GM18870 (cell line): Measurements from ENCODE around the gene DCAF8.

Source experiments
- ATAC-seq: cut with Tn5 transposase; IDR thresholded peaks from one replicate; pipeline ENCODE4 v1.9.1; 2021; ENCODE audit warnings: moderate library complexity; ENCODE audit not compliant: unreplicated experiment

The DCAF8 gene

DNA sequence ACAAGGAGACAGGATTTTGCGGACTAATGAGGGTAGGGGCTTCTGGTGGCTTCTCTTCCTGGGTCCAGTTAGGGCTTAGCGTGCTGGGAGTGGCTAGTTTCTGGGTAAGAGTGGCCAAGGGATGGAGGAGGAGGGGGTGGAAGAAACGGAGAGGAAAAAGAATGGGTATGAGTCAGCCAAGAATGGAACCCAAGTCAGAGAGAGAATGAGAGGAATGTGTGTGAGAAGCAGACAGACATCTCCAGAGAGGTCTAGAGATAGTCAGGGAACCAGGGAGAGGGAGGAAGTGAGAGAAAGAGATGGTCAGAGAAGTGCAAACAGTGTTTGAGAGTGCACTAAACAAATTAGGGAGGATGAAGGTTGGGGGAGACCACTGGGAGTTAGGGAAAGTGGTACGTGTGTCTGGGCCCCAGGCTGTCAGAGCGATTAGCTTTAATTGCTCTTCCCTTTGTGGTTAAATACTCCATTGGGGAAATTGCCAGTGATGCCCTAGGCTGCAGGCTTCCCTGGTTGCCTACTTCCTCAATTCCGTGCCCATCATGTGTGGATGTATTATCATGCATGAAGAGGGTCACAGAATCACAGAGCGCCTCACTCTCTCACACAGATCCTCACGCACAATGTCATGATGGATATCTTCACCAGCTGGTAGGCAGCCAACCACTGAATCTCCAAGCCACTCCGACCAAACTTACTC is 55.8 kb downstream of the DCAF8 start:
- ATAC-seq: no peak

DNA sequence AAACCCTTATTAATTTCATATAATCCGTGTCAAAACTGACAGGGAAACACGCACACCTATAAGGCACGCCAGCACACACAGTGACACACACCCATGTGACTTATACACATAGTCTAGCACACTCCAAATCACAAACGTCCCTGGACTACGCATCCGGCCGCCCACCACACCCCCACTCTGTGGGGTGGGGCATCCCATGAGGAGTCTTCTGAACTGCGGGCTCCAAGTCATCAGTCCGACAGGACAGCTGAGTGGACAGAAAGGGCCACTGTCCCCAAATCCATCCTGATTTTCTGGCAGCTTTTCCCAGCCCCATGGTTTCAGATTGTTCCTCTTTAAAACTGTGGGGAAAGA is 56.3 kb downstream of the DCAF8 start:
- no peak for ATAC-seq

GRCh38 chr1:160205242-160206035 is 56.9 kb downstream of the DCAF8 start, which contains the start of gene PEA15:
Gene PEA15 (plus strand): TSS chr1:160205384. CDS start chr1:160211545, 6,161 bp downstream.
- ATAC-seq: no peak

DNA sequence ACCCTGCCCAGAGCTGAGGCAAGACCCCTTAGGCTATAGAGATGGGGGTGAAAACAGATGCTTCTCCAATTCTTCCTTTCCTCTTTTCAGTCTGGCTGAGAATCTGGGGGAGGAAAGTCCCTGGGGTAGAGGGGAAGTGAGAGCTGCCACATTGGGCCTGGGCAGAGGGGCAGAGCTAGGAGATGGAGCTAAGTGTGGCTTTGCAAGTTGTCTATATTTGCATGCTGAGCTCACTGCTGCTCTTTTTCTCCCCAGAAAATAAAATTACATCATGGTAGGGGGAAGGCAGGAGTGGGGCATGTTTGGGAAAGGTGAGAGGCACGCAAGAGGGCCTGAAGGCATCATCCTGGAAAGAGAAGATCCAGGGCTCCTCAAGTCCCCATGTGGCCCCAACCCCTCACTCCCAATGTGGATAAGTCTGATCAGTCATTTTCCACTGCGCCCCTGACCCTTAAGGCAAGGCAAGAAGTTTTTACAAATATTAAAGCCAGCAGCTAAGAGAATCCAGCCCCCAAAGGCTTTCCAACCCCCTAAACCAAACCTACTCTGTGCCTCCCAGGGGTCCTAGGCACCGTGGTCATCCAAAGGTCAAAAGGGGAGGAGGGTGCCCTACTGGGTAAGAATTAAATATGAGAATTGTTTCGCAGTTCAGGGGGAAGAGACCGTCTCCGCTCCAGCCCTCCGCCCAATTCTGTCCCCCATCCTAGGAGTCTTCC is 57.7 kb downstream of the DCAF8 start:
- ATAC-seq: peak; percentile 76

GRCh38 chr1:160200786-160201185 is 61.6 kb downstream of the DCAF8 start:
- no peak for ATAC-seq

DNA sequence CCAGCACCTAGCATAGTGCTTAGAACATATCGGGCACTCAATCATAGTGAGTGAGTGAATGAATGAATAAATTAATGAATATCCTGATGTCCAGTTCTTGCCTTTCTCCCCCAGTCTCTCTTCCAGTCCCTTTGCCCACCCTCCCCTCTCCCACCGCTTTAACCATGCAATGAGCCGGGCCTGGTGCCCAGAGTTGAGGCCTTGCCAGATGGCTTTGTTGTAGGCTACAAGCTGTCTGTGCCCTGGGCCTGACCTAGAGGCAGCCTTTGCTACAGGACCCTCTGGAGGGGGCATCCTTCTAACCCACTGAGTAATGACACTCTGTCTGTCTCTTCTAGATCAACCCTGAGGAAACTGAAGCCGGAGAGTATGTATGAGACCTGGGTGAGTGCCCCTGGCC is 65.1 kb downstream of the DCAF8 start:
- no peak for ATAC-seq

DNA sequence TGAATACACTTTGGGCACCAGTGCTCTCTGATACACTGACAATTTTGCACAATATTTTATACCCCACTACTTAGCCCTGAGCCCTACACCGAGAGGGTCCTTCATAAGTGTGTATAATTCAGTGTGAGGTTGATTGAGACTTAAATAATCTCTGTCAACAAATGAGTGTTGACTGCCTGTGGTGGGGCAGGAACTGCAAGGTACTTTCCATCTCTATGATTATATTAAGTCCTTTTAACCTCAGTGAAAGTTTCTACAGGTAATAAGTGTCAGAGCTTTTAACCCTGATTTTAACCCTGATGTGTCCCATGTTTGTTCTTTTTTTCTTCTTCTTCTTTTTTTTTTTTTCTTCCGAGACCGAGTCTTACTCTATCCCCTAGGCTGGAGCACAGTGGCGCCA is 66.2 kb downstream of the DCAF8 start:
- ATAC-seq: no peak

- no peak for ATAC-seq
Observed at GRCh38 chr1:160194737-160195059, 67.7 kb downstream of the DCAF8 start.

DNA sequence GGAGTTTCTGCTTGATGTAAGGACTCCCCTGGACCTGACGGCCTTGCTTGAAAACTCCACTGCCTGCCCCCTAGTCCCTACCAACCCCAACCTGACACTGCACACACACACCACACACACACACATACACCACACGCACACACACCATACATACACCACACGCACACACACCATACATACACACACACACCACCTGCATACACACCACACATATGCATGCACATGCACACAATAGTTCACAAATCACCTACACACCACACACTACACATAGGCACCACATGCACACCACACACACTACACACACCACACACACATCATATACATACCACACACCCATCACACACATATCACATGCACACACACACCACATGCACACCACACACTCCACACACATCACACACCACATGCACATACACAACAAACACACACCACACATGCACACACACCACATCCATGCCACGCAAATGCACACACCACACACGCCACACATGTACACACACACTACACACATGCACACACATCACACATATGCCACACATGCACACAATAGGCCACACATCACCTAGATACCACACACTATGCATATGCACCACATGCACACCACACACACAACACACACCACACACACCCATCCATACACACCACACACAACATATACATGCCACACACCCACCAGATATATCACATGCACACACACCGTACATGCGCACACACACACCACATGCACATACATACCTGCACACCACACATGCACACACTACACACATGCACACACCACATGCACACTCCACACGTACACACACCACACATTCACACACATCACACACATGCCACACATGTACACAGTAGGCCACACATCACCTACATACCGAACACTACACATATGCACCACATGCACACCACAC is 68.3 kb downstream of the DCAF8 start:
- no peak for ATAC-seq

DNA sequence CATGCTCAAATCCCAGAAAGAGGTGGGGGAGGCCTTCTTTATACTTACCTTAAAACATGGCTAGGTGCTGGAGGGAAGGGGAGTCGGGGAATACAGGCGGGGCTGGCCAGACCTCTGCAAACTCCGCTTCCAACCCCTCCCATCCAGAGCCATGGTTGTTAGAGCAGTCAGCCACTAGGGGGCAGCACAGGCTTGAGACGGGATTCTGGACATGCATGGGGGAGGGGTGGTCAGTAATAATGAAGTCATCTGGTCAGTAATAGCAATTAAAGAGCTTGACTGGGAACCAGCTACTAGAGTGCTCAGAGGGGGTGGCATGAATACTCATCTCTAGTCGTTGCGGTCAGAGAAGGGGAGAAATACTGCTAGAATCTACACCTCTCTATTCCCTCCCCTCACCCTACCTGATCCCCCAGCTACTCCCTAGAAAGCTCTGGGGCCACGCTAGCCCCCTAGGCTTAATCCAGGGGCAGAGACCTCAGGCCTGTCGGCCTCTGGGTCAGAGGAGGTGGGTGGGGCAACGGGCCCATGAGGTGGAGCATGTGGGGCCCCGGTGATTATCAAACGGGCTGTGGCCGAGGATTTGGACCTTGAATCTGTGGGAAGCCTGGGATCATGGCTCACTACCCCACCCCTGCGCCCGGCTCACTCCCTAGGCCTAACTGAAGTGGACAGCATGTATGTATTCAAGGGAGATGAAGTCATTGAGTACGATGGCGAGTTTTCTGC is 69.1 kb downstream of the DCAF8 start:
- peak; percentile 63 for ATAC-seq

DNA sequence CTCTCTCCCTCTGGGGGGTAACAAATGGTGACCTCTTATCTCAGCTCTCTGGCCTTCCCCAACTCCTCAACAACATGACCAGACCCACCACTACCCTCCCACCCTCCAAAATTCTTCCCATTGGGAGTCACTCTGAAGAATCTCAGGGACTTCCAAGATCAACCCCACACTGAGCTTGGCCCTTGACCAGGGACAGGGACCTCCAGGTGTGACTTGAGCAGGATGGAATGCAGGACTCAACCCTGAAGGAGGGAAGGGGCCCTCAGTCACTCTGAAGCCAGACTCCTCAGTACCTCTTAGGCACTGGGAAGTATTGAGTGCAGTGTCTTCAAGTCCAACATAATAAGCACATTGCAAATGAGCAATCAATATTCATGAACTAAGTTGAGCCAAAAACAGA is 70.1 kb downstream of the DCAF8 start:
- ATAC-seq: no peak

- no peak for ATAC-seq
Observed at GRCh38 chr1:160191756-160192155, 70.6 kb downstream of the DCAF8 start.

DNA sequence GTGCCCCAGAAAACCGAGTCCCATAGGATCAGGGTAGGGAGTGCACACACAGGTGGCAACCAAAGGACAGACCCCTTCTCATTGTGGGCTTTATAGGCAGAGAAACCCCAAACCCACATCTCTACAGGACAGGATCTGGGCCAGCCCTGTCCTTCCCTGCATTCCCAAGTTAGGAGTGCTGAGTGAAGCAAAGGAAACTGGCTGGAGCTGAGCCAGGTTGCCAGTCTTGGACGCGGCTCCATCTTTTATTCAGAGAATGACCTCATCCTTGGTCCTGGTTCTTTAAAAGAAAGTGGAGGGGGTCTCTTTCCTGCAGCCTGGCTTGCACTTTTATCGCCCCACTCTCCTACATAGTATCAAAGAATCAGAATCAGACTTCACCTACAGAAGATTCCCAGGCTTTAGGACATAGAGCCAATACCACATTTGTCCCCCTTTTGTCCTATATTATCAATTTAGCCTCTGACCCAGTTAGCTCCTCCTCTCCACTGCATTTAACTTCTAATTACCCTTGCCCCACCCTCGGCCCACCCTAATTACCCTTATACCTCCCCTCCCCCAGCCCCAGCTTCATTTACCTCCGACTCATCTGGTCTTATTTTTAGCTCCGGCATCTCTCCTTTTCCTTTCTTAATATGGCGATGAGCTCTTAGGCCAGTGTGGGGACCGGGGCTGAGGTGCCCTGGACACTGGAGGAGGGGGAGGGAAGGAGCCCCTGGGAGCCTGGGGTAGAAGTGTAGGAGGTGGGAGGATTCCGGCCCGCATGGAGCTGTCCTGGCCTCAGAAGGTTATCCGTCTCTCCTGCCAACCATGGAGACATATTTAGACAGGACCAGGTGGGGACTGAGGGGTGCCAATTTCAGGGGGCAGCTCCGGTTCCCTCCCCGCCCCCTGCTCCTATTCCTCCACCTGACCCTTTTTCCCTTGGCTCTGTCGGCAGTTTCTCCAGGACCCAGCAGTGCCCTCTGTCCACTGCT is 72.4 kb downstream of the DCAF8 start, which contains the start of gene CASQ1:
CASQ1 (plus strand) TSS at position 927 of the 977 bp plus-strand sequence. CDS start 177 bp downstream, outside the sequence.
- no peak for ATAC-seq

GRCh38 chr1:160188341-160188740 is 74.0 kb downstream of the DCAF8 start:
- ATAC-seq: no peak

DNA sequence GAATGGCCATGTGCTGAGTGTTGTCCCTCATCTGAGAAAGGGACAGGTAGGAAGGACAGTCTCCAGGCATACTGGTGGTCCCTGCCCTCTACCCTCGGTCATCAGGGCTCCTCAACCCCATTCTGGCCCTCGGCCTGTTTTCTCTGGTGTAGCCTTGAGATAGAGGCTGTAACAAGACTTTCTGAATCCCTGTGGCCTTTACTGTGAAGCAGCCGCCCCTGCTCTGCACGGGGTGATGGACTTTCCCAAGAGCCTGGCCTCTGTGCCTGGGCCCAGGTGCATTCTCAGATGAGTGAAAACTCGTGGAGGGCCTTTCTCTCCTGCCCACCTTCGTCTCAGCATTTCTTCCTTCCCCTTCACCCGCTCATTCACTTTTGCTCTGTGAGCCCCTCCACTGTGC is 74.9 kb downstream of the DCAF8 start:
- ATAC-seq: no peak

GRCh38 chr1:160186729-160187128 is 75.6 kb downstream of the DCAF8 start:
- ATAC-seq: no peak

DNA sequence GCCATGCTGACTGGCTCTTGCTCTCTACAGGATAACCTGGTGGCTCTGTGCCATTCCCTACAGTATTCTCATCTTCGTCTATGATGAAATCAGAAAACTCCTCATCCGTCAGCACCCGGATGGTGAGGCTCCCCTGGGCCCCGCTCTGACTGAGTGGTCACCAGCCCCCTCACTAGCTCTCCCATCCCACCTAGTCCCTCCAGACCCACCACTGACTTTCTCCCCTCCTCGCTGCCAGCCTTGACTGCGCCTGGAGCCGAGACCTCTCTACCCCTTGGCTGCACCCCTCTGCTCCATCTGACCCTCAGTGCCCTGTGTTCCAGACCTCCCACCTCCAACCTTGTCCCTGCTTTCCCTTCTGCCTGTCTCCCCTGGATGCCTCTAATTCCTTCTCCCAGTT is 76.1 kb downstream of the DCAF8 start:
- ATAC-seq: no peak

- ATAC-seq: no peak
Observed at GRCh38 chr1:160179336-160179735, 83.0 kb downstream of the DCAF8 start.

- ATAC-seq: no peak
Observed at GRCh38 chr1:160178731-160179130, 83.6 kb downstream of the DCAF8 start.
